NCI-H2196 (cell line): Measurements from ENCODE around the gene DNLZ.
"Not testable (repeated sequence)": the region's sequence is repeated elsewhere in the genome, so short reads cannot be mapped to it uniquely, and the experiment has no call there.

Source experiments
- DNase-seq: peaks from one replicate; lab custom pipeline; 2025; ENCODE audit not compliant: unreplicated experiment; lab: John Stamatoyannopoulos, UW

DNLZ gene

DNA sequence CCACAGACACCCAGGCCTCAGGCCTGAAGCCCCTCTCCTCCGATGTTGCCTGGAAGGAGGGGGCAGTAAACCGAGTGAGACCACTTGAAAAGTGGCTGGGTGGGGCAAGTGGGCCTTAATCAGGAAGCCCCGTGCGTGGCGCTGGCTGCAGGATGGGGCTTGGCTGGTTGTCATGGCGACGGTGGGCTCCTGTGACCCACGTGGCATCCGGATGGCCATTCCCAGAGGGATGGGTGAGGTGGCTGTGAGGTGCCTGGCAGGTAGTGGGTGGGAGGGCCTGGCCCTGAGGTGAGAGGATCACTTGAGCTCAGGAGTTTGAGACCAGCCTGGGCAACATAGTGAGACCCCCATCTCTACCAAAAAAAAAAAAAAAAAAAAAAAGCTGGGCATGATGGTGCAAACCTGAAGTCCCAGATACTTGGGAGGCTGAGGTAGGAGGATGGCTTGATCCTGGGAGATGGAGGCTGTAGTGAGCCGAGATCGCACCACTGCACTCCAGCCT is 31.0 kb downstream of the DNLZ start:
- DNase-seq = no peak

- no peak for DNase-seq
Measured at GRCh38 chr9:136331556-136332481, 31.7 kb downstream of the DNLZ start.

- DNase-seq = no peak
Measured at GRCh38 chr9:136331030-136331429, 32.5 kb downstream of the DNLZ start.

- DNase-seq = no peak
Measured at GRCh38 chr9:136330406-136330990, 33.0 kb downstream of the DNLZ start.

GRCh38 chr9:136329636-136330405 is 33.7 kb downstream of the DNLZ start:
- DNase-seq = no peak

DNA sequence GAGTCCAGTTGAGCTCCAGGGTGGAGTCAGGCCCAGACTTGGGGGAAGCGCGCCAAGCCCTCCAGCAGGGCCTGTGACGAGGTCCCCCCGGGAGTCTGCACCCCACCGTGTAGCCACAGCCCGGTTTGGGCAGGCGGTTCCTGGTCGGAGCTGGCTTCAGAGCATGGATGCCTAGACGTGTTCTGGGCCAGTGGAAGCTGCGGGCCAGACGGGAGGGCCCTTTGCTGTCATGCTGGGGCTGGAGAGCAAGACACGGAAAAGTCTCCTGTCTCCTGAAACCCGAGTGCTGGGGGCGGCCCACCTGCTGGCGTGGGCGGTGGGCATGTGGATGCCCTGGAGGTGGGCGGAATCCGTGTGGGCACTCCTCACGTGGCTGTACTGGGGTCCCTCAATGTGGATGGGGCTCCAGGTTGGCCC is 34.3 kb downstream of the DNLZ start:
- DNase-seq = no peak

DNA sequence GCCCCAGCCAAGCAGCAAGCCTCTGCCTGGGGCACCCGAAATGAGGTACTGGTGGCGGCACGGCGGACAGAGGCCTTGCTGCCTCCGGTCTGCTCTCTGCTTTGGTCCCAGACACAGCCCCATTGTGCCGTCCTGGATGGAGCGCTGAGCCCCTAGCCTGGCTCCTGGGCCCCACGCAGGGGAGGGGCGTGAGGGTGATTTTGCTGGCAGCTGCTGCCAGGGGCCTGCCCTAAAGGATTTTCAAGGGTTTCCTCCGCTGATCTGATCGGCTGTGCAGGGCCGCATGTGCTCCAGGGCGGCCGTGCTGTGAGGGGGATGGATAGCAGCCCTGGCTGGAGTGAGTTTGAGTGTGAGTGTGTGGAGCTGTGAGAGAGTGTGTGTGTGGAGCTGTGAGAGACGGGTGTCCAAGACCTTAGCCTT is 34.9 kb downstream of the DNLZ start:
- no peak for DNase-seq

DNA sequence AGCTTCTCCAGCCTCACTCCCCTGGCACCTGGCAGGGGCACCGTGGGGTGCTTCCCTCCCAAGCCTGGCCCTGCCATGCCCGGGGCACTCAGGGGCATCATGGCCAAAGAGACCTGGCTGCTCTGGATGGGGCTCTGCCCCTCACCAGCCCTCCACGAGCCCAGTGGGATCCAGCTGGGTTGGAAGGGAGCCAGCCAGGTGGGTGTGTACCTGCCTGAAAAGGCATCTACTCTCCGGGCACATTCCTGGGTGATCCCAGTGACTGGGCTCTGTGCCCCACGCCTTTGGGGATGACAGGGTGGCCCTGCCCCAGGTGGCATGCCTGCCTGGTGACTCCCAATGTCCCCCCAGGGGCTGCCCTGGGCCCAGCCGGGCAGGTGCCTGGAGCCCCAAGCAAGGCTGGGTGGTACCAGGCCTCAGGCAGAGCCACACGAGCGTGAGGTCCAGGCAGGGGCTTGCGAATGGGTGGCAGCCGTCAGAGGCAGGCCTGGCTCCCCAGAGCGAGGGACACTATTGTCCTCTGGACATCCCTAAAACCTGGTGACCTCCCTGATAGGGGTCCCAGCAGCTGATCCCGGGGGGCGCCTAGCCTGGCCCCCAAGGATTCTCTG is 35.4 kb downstream of the DNLZ start:
- peak; percentile 12 for DNase-seq

DNA sequence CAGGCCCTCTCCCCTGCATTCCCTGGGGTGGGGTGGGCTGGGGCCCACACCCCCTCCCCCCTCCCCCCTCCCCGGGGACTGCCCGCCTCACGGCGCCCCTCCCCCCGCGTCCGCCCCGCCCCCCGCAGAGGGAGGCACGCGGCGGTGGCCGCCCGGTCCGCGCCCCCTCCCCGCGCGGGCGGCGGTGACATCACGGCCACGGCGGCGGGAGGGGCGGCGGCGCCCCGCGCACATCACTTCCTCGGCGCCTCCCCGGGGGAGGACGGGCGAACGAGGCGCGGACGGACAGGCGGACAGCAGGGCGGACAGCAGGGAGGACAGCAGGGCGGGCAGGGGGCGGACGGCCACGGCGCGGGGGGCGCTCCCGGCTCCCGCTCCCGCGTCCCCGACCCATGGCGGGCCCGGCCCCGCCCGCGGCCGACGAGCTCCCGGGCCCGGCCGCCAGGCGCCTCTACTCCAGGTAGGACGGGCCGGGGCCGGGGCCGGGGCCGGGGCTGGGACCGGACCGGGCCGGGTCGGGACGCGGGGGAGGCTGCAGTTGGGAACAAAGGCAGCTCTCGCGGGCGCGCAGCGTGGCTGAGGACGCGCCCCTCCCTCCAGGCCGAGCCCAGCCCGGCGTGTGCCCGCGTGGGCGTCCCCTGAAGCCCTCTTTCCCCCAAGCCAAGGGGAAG is 36.1 kb downstream of the DNLZ start, which contains the start of gene GPSM1:
GPSM1 (plus strand) TSS at position 236 of the 671 bp plus-strand sequence; CDS start at position 393, 157 bp downstream.
- peak; percentile 48 for DNase-seq

DNA sequence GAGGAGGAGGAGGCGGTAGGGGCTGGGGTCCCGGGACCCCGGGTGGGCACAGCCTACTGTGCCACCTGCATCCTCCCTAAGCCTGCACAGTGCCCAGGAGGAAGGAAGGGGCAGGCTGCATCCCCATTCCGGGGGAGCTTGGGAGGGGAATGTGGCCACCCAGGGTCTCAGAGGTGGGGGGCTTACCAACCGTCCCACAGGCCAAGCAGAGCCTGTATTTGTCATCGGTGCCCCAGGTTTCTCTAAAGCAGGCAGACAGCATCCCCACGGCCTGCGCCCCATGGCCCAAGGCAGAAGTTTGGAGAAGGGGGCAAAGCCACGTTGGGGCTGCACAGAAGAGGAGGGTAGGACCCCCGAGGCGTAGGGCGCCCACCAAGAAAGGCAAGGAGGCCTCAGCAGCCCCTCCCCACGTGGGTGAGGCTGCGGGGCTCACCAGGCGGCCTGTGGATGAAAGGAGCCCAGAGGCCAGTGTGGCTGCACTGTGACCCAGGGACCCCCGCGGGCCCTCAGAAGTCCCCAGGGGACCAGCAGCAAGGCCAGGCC is 36.7 kb downstream of the DNLZ start:
- DNase-seq = no peak

DNA sequence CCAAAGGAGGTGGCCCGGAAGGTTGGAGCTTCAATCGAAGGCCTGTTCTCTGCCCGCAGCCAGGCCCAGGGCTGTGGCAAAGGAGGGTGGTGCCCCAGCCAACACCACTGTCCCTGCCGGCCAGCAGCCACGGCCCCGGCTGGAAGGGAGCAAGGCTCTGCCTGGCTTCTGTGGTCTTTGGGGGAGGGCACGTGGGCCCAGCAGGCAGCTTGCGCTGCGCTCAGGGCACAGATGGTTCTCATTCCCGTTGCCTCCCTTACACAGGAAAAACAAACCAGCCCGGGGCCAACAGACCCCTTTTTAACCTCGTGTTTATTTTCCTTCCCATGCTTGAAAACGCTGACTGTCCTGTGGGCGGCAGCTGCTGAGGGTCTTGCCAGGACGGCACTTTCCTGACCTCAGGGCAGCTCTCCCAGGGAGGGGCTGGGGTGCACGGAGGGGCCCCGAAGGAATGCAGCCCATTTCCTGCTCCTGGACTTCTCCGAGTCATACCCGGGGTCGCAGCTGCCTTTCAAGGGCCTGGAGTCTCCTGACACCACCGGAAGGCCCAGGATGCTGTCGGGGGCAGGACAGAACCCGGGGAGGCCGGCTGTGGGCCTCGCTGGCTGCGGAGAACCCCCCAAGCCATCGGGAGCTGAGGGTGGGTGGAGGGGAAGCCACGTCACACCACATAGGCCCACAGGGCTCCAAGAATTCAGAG is 37.3 kb downstream of the DNLZ start:
- DNase-seq = no peak

DNA sequence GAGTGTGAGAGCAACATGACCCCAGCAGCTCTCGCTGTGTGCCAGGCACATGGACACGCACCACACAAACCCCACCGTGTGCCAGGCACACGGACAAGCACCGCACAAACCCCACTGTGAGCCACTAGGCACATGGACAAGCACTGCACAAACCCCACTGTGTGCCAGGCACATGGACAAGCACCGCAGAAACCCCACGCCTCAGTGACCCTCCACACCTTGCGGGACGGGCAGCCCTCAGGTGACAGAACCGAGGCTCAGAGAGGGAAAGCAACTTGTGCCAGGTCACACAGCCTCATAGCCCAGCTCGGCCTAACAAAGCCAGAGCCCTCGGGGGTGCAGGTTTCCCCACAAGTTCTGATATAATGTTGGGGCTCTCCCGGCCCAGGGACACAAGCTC is 38.2 kb downstream of the DNLZ start:
- DNase-seq = no peak

DNA sequence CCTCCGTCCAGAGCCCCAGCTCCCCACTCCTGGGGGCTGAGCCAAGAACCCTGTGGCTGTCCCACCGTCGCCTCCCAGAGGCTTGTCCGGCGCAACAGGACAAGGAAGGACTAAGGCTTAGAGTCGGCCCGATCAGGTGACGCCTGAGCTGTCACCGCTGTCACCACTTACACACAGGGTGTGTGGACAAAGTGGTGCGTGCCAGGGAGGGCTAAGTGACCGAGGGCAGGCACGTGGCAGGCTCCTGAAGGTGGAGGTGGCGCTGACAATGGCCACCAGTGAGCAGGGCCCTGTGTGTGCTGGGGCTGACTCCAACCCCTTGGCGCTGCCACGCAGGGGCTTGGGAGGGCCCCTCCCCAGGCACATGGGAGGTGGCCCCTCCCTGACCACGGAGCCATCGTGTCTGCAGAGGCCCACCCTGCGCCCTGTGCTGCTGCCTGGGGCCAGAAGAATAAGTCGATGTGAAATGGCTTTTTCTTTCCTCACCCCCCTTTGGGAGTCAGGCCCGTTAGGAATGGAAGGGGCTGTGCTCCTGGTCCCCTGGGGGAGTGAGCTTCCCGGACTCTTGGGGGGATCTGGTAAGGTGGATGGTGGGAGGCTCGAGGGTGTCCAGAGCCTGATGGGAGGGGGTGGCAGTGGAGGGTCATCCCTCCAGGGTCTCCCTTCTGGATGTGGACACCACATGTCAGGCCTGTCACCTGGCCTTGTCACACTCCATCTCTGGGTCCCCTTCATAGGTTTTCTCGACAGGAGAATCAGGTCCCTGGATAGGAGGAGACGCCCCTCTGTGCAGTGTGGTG is 38.8 kb downstream of the DNLZ start:
- peak; percentile 23 for DNase-seq

DNA sequence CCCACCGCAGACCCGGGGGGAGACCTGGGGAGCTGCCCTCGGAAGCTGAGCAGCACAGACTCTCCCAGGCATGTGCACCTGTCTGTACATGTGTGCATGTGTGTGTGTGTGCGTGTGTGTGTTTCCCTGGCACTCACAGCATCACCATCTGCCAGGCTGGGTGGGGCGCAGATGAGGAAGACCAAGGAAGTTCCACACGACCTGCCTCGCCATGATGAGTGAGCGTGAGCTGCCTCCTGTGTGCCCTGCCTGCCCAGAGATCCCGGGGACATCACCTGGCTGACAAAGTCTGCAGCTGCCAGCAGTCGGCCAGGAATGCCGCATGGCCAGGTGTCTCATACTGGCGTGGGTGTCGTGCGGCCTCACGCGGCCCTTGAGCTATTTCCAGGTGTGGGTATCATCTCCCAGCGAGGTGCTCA is 40.2 kb downstream of the DNLZ start:
- DNase-seq = peak; percentile 55

GRCh38 chr9:136322756-136323330 is 40.7 kb downstream of the DNLZ start:
- DNase-seq = no peak

GRCh38 chr9:136321561-136321960 is 42.0 kb downstream of the DNLZ start:
- DNase-seq = no peak

DNA sequence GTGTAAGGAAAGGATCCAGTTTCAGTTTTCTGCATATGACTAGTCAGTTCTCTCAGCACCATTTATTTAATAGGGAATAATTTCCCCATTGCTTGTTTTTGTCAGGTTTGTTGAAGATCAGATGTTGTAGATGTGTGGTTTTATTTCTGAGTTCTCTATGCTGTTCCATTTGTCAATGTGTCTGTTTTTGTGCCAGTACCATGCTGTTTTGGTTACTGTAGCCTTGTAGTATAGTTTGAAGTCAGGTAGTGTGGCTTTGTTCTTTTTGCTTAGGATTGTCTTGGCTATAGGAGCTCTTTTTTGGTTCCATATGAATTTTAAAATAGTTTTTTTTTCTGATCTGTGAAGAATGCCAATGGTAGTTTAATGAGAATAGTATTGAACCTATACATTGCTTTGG is 42.6 kb downstream of the DNLZ start:
- DNase-seq = not testable (repeated sequence)

GRCh38 chr9:136319955-136320354 is 43.6 kb downstream of the DNLZ start:
- not testable (repeated sequence) for DNase-seq
